A673 (cell line): Measurements from ENCODE around the gene SYNGR1. TPM values are rescaled to one million over a fixed set of nuclear protein-coding genes. Genes with fewer than 3 reads are reported as not detected.
"Not testable (repeated sequence)": the region's sequence is repeated elsewhere in the genome, so short reads cannot be mapped to it uniquely, and the experiment has no call there.

Experiments
- BruUV-seq: library from RNA; stranded (reverse); fragments of 400-500 nt; replicated peaks from 2 replicates; lab custom pipeline; 2021; lab: Mats Ljungman, UMichigan
- CTCF ChIA-PET: fragments of 300-600 bp; sonication (Branson Sonifier 250); formaldehyde crosslinking; loops from one replicate; lab custom pipeline; 2022; ENCODE audit warnings: antibody characterized with exemption; lab: Charles Lee
- POLR2A ChIA-PET: fragments of 300-600 bp; sonication (Branson Sonifier 250); formaldehyde crosslinking; loops from one replicate; lab custom pipeline; 2022; ENCODE audit warnings: antibody characterized with exemption; ENCODE audit not compliant: low non-redundant PET; lab: Charles Lee
- DNase-seq: peaks from one replicate; pipeline ENCODE4 v3.0.0-alpha.2; 2015; ENCODE audit warnings: low spot score
- H3K27ac ChIP-seq: fragments of 200-600 bp; sonication (generic); 2 replicates; pipeline ENCODE4 v1.5.1; 2016; ENCODE audit warnings: mixed run types, low read depth, mild to moderate bottlenecking, mixed read lengths, antibody characterized with exemption, low read length; ENCODE audit not compliant: poor library complexity, severe bottlenecking
- H3K27me3 ChIP-seq: fragments of 200-600 bp; sonication (generic); replicated peaks from 2 replicates; pipeline ENCODE4 v1.6.1; 2017; ENCODE audit warnings: mixed run types, low read depth, mild to moderate bottlenecking, mixed read lengths, antibody characterized with exemption, low read length; ENCODE audit not compliant: insufficient read depth, poor library complexity
- H3K36me3 ChIP-seq: fragments of 200-600 bp; sonication (generic); 2 replicates; pipeline ENCODE4 v1.6.1; 2016; ENCODE audit warnings: mixed run types, mild to moderate bottlenecking, mixed read lengths, antibody characterized with exemption, low read length; ENCODE audit not compliant: insufficient read depth, poor library complexity, severe bottlenecking
- H3K4me1 ChIP-seq: fragments of 200-600 bp; sonication (generic); 2 replicates; pipeline ENCODE4 v1.6.1; 2017; ENCODE audit warnings: mixed run types, mild to moderate bottlenecking, mixed read lengths, antibody characterized with exemption, low read length; ENCODE audit not compliant: insufficient read depth, poor library complexity, severe bottlenecking
- H3K4me3 ChIP-seq: fragments of 200-600 bp; sonication (generic); 2 replicates; pipeline ENCODE4 v1.5.1; 2016; ENCODE audit warnings: low read depth, mixed run types, mild to moderate bottlenecking, mixed read lengths, low read length; ENCODE audit not compliant: poor library complexity, severe bottlenecking
- H3K9me3 ChIP-seq: fragments of 200-600 bp; sonication (generic); 2 replicates; pipeline ENCODE4 v1.6.1; 2016; ENCODE audit warnings: mixed run types, low read depth, mild to moderate bottlenecking, mixed read lengths, antibody characterized with exemption, low read length; ENCODE audit not compliant: poor library complexity, severe bottlenecking
- CTCF ChIP-seq: fragments of 300-800, 200-600 bp; sonication (generic); conservative IDR thresholded peaks from 2 replicates; pipeline ENCODE4 v1.5.1; 2017; ENCODE audit warnings: low read depth, mild to moderate bottlenecking, antibody characterized with exemption, low read length, moderate library complexity, mixed read lengths
- EZH2 ChIP-seq: fragments of 200-600 bp; sonication (generic); IDR thresholded peaks from 2 replicates; pipeline ENCODE4 v1.6.1; 2017; ENCODE audit warnings: borderline replicate concordance, low read depth, mild to moderate bottlenecking, mixed read lengths, antibody characterized with exemption, low read length; ENCODE audit not compliant: poor library complexity, severe bottlenecking
- intact Hi-C: fragments of 100-400 bp; cut with micrococcal nuclease; formaldehyde crosslinking; loops from one replicate; pipeline ENCODE4 v1.10.0; 2022; ENCODE audit not compliant: unreplicated experiment
- total RNA-seq: library from RNA; stranded (reverse); gene quantifications from 2 replicates; pipeline ENCODE4 v1.2.3, GENCODE V29; 2021

The SYNGR1 gene
- total RNA-seq, 1 experiment from 2014 or later = 31.7 TPM

- intact Hi-C loops = no loop called here
- no peak for DNase-seq
- TF ChIP-seq EZH2 = no peak
- no peak for TF ChIP-seq CTCF
- H3K27ac ChIP-seq = no peak overlapping the region
- ChIA-PET POLR2A (no interaction called here), CTCF (interaction anchor here (0.7 kb wide), 1 partner anchor 201 kb away, joined by 4 read pairs; no protein-coding TSS in a partner anchor)
- no peaks in the 10 kb centered on the region for H3K9me3 ChIP-seq
- H3K36me3 ChIP-seq = no peaks in the 10 kb centered on the region
- H3K27me3 ChIP-seq = no peaks in the 10 kb centered on the region
- no TSS peak for BruUV-seq
- H3K4me3 ChIP-seq = no peak overlapping the region
- H3K4me1 ChIP-seq = peaks cover 12% of the 10 kb centered on the region
Measured at GRCh38 chr22:39327995-39328754, 21.6 kb upstream of the SYNGR1 start.

GRCh38 chr22:39330553-39330952 lies 19.2 kb upstream of the SYNGR1 start:
- H3K4me3 ChIP-seq, intact Hi-C loops, BruUV-seq, H3K36me3 ChIP-seq, DNase-seq, H3K27ac ChIP-seq, H3K9me3 ChIP-seq, H3K27me3 ChIP-seq: not testable (repeated sequence)
- POLR2A ChIA-PET = interaction anchor here (0.6 kb wide), 1 partner anchor 10 kb away, joined by 7 read pairs; no protein-coding TSS in a partner anchor
- CTCF ChIA-PET = interaction anchor here (0.6 to 2.7 kb wide), 4 partner anchors 11 to 18 kb away, joined by 3 to 13 read pairs (median 5); partner anchors contain the start of gene RPL3
- H3K4me1 ChIP-seq = peaks cover 13% of the 10 kb centered on the region

- Histone ChIP-seq H3K4me3 (no peak overlapping the region), H3K27ac (peak overlapping the region; percentile 74), H3K36me3 (no peaks in the 10 kb centered on the region), H3K27me3 (no peaks in the 10 kb centered on the region), H3K9me3 (no peaks in the 10 kb centered on the region), H3K4me1 (peaks cover 13% of the 10 kb centered on the region)
- intact Hi-C loops = no loop called here
- DNase-seq = peak; percentile 84
- TF ChIP-seq EZH2 (no peak), CTCF (no peak)
- POLR2A ChIA-PET = interaction anchor here (1.6 kb wide), 1 partner anchor 13 kb away, joined by 10 read pairs; the partner anchor contains the start of gene RPL3
- CTCF ChIA-PET = interaction anchor here (0.6 to 2.7 kb wide), 2 partner anchors 11 to 39 kb away, joined by 4 to 13 read pairs; no protein-coding TSS in a partner anchor
- BruUV-seq = no TSS peak
Measured at GRCh38 chr22:39332441-39333064, 17.2 kb upstream of the SYNGR1 start.
